A549 (cell line): ENCODE data around the gene GAL3ST1.

Experiments
- ESRRA ChIP-seq: fragments of 150-350 bp; IDR thresholded peaks from 2 replicates; pipeline ENCODE4 v1.6.1; 2014; ENCODE audit warnings: mild to moderate bottlenecking, low read length, borderline replicate concordance
- MAFK ChIP-seq: fragments of 450-650 bp; IDR thresholded peaks from 2 replicates; pipeline ENCODE4 v1.6.1; 2014; ENCODE audit not compliant: partially characterized antibody
- PHF8 ChIP-seq: fragments of 200-600 bp; sonication (generic); IDR thresholded peaks from 2 replicates; pipeline ENCODE4 v1.6.1; 2016; ENCODE audit warnings: low read depth, mild to moderate bottlenecking, antibody characterized with exemption, moderate library complexity, borderline replicate concordance
- POLR2AphosphoS2 ChIP-seq: conservative IDR thresholded peaks from 2 replicates; pipeline ENCODE4 v1.6.1; 2012; ENCODE audit warnings: low read length, improper control_type of control experiment, inconsistent platforms
- RARB ChIP-seq: fragments of 250-450 bp; sonication (Bioruptor Pico); IDR thresholded peaks from 2 replicates; pipeline ENCODE4 v1.8.0; 2021; ENCODE audit warnings: mild to moderate bottlenecking, moderate library complexity
- RFX5 ChIP-seq: fragments of 450-650 bp; IDR thresholded peaks from 2 replicates; pipeline ENCODE4 v1.7.1; 2014; ENCODE audit warnings: antibody characterized with exemption, mild to moderate bottlenecking, moderate library complexity
- ZNF302 ChIP-seq: fragments of 250-450 bp; sonication (Bioruptor Pico); IDR thresholded peaks from 2 replicates; pipeline ENCODE4 v1.9.0; 2021; ENCODE audit warnings: inconsistent platforms, mild to moderate bottlenecking, moderate library complexity
- TF ChIP-seq, protein P1 (sequence below): fragments of >200 bp; sonication (Bioruptor Twin); formaldehyde crosslinking; IDR thresholded peaks from 3 replicates; pipeline ENCODE4 v1.5.1; 2016

DNA sequence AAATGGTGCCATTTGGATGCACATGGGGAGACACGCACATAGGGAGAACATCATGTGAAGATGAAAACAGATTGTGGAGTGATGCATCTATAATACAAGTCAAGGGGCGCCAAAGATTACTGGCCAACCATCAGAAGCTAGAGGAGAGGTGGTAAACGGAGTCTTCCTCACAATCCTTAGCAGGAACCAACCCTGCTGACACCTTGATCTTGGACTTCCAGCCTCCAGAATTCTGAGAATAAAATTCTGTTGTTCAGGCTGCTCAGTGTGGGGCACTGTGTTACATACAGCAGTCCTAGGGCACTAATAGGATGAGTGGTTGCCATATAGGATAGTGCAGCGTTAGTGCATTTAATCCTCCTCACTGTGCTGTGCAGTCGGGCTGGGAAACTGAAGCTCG, 61.0 kb downstream of the GAL3ST1 start:
- no peak for TF ChIP-seq RFX5
- no peak for TF ChIP-seq ZNF302 (CRISPR knock-in tag)
- TF ChIP-seq RARB (CRISPR knock-in tag): no peak
- TF ChIP-seq, protein P1, sequence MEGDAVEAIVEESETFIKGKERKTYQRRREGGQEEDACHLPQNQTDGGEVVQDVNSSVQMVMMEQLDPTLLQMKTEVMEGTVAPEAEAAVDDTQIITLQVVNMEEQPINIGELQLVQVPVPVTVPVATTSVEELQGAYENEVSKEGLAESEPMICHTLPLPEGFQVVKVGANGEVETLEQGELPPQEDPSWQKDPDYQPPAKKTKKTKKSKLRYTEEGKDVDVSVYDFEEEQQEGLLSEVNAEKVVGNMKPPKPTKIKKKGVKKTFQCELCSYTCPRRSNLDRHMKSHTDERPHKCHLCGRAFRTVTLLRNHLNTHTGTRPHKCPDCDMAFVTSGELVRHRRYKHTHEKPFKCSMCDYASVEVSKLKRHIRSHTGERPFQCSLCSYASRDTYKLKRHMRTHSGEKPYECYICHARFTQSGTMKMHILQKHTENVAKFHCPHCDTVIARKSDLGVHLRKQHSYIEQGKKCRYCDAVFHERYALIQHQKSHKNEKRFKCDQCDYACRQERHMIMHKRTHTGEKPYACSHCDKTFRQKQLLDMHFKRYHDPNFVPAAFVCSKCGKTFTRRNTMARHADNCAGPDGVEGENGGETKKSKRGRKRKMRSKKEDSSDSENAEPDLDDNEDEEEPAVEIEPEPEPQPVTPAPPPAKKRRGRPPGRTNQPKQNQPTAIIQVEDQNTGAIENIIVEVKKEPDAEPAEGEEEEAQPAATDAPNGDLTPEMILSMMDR: no peak
- no peak for TF ChIP-seq PHF8
- TF ChIP-seq POLR2AphosphoS2: no peak
- TF ChIP-seq MAFK: no peak
- no peak for TF ChIP-seq ESRRA
